ENCODE results near the gene PRMT7.

PRMT7 gene

GRCh38 chr16:68306633-68307032, 4.2 kb upstream of the PRMT7 start:
- no peak for TF ChIP-seq CTCF (IDR thresholded peaks at IDR 0.05; ENCODE audit: low read depth, low read length)
- H3K4me3 ChIP-seq (ENCODE audit: low read depth, low read length), result no peak overlapping the region
- DNase-seq (ENCODE audit: low read depth, low spot score), result no peak
- in situ Hi-C loops (cut with HindIII; ENCODE audit: low sequenced_read_pairs), result no loop called here

DNA sequence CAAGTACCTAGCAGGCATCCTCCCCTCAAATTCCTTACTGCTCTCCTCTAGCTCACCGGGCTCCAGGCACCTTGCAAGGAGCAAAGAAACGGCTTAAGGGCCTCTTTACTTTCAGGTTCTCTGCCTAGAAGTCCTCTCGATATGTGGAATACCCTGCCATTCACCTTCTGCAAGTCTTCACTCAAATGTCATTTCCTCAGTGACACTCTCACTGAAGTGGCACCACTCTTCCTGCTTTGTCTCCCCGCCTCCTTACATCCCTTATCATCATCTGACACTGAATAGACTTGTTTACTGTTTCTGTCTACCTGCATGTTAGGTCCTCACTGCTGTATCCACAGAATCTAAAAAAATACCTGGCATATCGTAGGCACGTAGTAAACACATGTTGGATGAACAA, 1.0 kb upstream of the PRMT7 start:
- in situ Hi-C loops (cut with HindIII; ENCODE audit: low sequenced_read_pairs), result no loop called here
- no peak for DNase-seq (ENCODE audit: low read depth, low spot score)
- H3K4me3 ChIP-seq (ENCODE audit: low read depth, low read length), result peak overlapping the region; percentile 97
- TF ChIP-seq CTCF (IDR thresholded peaks at IDR 0.05; ENCODE audit: low read depth, low read length), result no peak

GRCh38 chr16:68310437-68310773, 414 bp upstream of the PRMT7 start:
- peak overlapping the region; percentile 97 for H3K4me3 ChIP-seq (ENCODE audit: low read depth, low read length)
- no peak for TF ChIP-seq CTCF (IDR thresholded peaks at IDR 0.05; ENCODE audit: low read depth, low read length)
- in situ Hi-C loops (cut with HindIII; ENCODE audit: low sequenced_read_pairs), result no loop called here
- DNase-seq (ENCODE audit: low read depth, low spot score), result no peak

- no peak for DNase-seq (ENCODE audit: low read depth, low spot score)
- H3K4me3 ChIP-seq (ENCODE audit: low read depth, low read length), result no peak overlapping the region
- TF ChIP-seq CTCF (IDR thresholded peaks at IDR 0.05; ENCODE audit: low read depth, low read length), result no peak
- in situ Hi-C loops (cut with HindIII; ENCODE audit: low sequenced_read_pairs), result no loop called here
Observed at GRCh38 chr16:68313116-68313515, 2.3 kb downstream of the PRMT7 start.

DNA sequence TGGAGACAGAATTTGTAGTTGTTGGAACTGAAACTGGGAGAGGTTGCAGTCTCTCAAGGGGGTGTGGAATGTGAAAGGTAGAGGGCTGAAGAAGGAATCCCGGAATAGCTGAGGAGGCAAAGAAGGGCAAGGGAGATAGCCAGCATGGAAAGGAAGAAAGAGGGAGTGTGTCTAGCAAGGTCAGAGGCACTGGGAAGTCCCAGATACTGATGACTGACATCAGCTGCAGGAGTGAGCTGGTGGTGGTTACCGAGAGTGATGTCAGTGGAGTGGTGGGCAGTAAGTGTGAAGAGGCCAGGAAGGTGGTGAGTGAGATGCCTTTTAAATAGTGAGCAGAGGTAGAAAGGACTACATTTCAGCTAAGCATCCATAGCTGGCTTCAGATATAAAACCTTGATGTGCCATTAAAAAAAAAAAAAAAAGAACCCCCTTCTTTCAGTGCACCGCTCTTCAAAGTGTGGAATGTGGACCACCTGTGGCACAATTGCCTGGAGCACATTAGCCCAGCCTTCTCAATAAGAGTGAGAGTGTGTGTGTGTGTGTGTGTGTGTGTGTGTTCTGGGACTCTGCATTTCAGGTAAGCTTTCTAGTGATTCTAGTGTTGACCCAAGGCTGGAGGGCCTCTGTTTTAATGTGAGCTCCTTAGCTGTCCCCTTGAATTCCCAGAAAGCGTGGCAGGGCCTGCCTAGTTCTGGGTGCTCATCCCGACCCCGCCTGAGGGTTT, 8.5 kb downstream of the PRMT7 start:
- DNase-seq (ENCODE audit: low read depth, low spot score), result no peak
- H3K4me3 ChIP-seq (ENCODE audit: low read depth, low read length), result no peak overlapping the region
- no peak for TF ChIP-seq CTCF (IDR thresholded peaks at IDR 0.05; ENCODE audit: low read depth, low read length)
- in situ Hi-C loops (cut with HindIII; ENCODE audit: low sequenced_read_pairs), result no loop called here

- H3K4me3 ChIP-seq (ENCODE audit: low read depth, low read length), result no peak overlapping the region
- in situ Hi-C loops (cut with HindIII; ENCODE audit: low sequenced_read_pairs), result no loop called here
- no peak for DNase-seq (ENCODE audit: low read depth, low spot score)
- no peak for TF ChIP-seq CTCF (IDR thresholded peaks at IDR 0.05; ENCODE audit: low read depth, low read length)
Observed at GRCh38 chr16:68324336-68324735, 13.5 kb downstream of the PRMT7 start.
